Activated T-cell treated with anti-CD3 and anti-CD28 coated beads for 4 hours (primary cell): ENCODE data around the gene OXSR1.
"Not testable (repeated sequence)": the region's sequence is repeated elsewhere in the genome, so short reads cannot be mapped to it uniquely, and the experiment has no call there.

Source experiments
- DNase-seq: peaks from one replicate; pipeline ENCODE4 v3.0.0-alpha.2; 2020

The OXSR1 gene

GRCh38 chr3:38169027-38169317 is 3.6 kb downstream of the OXSR1 start:
- no peak for DNase-seq

GRCh38 chr3:38170722-38171121 is 5.4 kb downstream of the OXSR1 start:
- no peak for DNase-seq

GRCh38 chr3:38171622-38172021 is 6.3 kb downstream of the OXSR1 start:
- DNase-seq = no peak

- no peak for DNase-seq
Observed at GRCh38 chr3:38173834-38174418, 8.6 kb downstream of the OXSR1 start.

- no peak for DNase-seq
Observed at GRCh38 chr3:38177181-38177580, 11.8 kb downstream of the OXSR1 start.

- no peak for DNase-seq
Observed at GRCh38 chr3:38186781-38187180, 21.4 kb downstream of the OXSR1 start.

- no peak for DNase-seq
Observed at GRCh38 chr3:38190481-38190881, 25.1 kb downstream of the OXSR1 start.

- not testable (repeated sequence) for DNase-seq
Observed at GRCh38 chr3:38202931-38203330, 37.6 kb downstream of the OXSR1 start.

- DNase-seq = no peak
Observed at GRCh38 chr3:38203690-38204089, 38.4 kb downstream of the OXSR1 start.

GRCh38 chr3:38204599-38205471 is 39.5 kb downstream of the OXSR1 start:
- DNase-seq = no peak

GRCh38 chr3:38205472-38205805 is 40.1 kb downstream of the OXSR1 start:
- DNase-seq = no peak

GRCh38 chr3:38207254-38208003 is 42.1 kb downstream of the OXSR1 start:
- no peak for DNase-seq

GRCh38 chr3:38210141-38210757 is 44.9 kb downstream of the OXSR1 start:
- no peak for DNase-seq

GRCh38 chr3:38212141-38212540 is 46.8 kb downstream of the OXSR1 start:
- no peak for DNase-seq

GRCh38 chr3:38214560-38214959 is 49.2 kb downstream of the OXSR1 start:
- no peak for DNase-seq

- DNase-seq = no peak
Observed at GRCh38 chr3:38219609-38220197, 54.4 kb downstream of the OXSR1 start.

- DNase-seq = no peak
Observed at GRCh38 chr3:38221005-38221404, 55.7 kb downstream of the OXSR1 start.

- no peak for DNase-seq
Observed at GRCh38 chr3:38222032-38222634, 56.8 kb downstream of the OXSR1 start.

GRCh38 chr3:38224357-38224756 is 59.0 kb downstream of the OXSR1 start:
- no peak for DNase-seq

- DNase-seq = no peak
Observed at GRCh38 chr3:38226273-38226672, 60.9 kb downstream of the OXSR1 start.

GRCh38 chr3:38227989-38228388 is 62.7 kb downstream of the OXSR1 start:
- DNase-seq = no peak

GRCh38 chr3:38229036-38229435 is 63.7 kb downstream of the OXSR1 start:
- no peak for DNase-seq

GRCh38 chr3:38232701-38233100 is 67.4 kb downstream of the OXSR1 start:
- DNase-seq = no peak
